HG02885 (cell line): ENCODE measurements around the gene PDIA5.
A peak's percentile ranks its signal among the peaks of the same experiment; 100 is the strongest.

Experiments
- ATAC-seq: cut with Tn5 transposase; IDR thresholded peaks from one replicate; pipeline ENCODE4 v1.9.1; 2021; ENCODE audit warnings: mild to moderate bottlenecking; ENCODE audit not compliant: unreplicated experiment, poor library complexity

The PDIA5 gene

DNA sequence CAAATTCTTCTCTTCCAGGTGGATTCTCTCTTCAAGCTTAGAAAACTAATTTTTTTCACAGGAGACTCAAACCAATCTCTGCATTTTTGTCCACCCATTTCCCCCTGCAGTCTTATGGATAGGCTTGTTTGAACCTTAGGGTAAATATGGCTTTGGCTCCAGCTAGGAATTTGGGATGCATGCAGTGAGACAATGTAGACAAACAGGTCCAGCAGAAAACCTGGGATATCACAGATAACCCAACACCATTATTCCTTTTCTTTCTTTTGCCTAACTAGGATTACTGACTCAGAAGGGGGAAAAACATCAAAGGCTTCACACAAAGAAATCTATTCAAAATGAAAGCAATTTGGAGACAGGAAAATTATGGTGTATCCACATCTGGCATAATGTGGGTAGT lies 28.1 kb upstream of the PDIA5 start:
- no peak for ATAC-seq

DNA sequence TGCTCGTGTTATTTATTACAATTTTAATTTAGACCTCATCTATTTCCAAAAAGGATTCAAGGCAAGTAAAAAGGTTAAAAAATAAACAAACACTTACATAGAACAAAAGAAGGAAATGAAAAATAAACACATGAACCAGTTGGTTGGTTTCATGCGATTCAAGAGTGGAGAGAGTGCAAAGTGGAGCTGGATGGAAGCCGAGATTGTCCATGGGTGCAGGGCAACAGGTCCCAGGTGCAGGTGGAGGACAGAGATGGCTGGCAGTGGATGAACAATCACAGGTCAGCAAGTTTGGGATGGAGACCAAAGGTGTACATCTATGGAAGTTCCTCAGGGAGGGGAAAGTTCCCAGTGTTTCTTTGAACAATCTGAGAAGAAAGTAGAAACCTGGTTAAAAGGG lies 27.6 kb upstream of the PDIA5 start:
- ATAC-seq = no peak

DNA sequence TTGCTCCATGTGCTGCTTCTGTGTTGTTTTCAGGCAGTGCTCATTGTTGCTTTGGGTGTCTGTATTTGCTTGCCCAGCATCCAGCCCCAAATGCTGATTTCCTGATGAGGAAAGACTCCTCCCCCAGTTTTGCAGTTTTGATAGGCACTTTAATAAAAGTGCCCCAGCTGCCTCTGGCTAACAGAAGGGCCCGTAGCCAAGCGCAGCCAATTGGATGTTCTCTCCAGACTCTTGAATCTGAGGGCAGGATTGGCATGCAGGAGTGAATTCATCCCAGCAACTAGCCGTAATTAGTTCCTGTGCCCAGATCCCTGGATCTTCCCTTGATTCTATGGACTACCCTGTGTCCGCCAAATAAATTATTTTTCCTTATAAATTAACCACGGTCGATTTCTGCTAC lies 24.4 kb upstream of the PDIA5 start:
- no peak for ATAC-seq

DNA sequence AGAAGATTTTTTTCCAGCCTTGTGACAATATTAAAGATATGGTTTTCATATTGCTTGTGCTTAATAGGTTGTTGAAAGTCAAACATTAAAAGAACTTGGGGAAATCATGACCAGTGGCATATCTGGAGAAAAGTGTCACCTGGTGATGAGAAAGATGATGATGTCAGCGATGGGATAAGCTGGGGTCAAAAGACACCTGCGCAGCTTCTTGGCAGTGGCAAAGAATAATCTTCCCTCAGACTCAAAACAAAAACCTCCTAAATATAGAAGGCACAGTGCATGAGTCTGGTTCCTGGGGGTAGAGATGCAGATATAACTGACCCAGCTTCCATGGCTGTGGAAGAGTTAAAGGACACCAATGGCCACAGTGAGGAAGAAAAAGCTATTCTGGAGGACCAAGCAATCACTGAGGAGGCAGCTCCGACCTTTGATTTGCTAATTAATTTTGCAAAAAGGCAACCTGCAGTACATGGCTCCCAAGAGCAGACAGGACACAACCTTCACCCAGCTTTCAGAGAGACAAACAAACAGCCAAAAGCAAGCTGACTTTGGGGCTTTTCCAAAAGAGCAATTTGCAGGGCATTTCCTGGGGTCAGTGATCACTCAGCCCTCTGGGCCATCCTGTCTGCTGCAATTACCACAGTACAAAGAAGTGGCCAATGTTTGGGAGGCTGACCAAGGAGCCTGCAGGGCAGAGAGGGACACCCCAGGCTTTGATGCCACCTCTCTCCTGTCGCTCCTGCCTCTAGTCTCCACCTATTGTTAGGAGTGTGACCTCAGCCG lies 21.7 kb upstream of the PDIA5 start:
- no peak for ATAC-seq

DNA sequence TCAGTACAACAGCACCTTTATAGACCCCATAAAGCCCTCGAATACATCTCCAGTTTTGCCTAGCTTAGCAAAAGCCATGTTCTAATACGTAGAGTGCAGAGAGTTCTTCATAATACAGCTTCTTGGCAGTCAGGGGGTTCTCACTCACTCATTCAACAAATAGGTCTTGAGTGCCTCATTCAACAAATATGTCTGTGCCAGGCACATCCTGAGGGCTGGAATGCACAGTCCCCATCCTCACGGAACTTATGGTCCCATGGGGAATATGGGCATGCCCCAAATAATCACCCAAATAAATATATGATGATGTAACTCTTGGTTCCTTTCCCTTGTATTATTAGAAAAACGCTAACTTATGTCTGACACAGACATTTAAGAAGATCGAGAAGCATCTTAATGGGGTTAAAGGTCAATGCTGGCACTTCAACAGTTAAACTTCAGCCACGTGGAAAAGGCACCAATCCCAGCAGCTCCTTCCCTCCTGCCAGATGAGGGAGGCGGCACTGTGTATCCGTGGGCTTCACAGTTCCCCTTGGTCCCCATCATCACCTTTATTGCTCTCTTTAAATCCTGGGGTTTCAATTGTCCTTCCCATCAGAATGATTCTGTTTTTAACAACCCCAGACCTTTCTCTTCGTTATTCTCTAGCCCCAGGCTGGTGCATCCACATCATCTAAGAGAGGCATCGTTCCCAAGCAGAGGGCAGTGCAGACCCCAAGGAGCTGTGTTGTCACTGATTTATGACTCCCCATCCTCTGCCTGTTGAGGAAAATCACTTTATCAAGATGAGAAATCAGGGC lies 20.4 kb upstream of the PDIA5 start:
- ATAC-seq = no peak

DNA sequence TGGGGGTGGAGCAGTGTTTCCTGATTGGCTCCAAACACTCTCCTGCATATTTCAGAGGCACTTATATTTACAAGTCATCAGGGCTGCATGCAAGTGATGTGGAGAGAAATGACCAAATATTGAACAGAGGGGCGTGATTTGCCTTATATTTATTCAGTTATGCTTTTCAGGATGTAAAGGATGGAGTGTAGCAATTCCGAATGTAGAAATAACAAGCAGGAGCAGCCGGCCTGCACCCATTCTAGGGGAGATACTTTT lies 19.8 kb upstream of the PDIA5 start:
- no peak for ATAC-seq

DNA sequence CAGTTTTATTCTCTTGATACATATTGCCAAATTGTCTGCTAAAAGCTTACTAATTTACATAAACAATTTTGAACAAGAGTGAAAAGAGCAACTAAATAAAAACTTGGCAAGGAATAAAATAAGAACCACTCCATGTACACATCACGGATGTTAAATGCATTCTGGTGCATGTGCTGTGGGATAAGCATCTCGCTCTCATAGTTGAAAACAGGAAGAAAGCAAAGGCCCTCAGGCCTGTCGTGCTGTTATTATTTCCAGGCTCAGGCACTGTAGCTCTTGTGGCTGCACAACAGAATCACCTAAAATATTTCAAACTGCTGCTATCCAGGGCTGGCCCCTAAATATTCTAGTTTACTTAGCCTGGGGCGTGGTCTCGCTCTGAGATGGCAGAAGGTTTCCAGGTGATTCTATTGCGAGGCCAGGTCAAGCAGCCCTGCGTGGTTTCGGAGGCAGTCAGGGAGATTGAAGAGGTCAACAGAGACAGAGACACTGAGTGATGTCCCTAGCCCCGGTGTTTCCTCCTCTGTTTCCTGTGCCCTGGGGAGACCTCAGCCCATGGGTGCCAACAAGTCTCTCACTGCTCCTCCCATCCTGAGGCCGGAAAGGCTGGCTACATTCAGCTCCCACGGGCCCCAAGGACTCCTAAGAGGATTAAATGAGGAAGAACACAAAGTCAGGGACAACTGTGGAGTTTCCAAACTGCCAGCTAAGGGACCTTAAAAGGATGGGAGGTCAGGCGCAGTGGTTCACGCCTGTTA lies 18.2 kb upstream of the PDIA5 start:
- ATAC-seq = no peak

DNA sequence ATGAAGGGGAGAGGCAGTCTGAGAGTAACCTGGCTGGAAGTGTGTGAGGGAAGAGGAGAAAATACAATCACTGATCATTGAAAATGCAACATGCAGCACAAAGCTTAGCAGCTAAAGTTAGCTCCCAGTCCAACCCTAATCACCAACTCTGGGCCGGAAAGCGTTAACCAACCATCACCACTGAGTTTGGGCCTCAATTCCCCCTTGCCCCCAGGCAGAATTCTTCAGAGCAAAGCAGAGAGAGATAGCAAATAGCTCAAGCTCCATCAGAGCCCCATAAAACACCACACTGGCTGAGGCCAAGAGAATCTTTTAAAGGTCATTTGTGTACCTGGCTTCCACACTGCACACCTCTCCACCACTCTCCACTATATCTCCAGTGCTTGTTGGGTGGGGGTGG lies 16.2 kb upstream of the PDIA5 start:
- no peak for ATAC-seq

DNA sequence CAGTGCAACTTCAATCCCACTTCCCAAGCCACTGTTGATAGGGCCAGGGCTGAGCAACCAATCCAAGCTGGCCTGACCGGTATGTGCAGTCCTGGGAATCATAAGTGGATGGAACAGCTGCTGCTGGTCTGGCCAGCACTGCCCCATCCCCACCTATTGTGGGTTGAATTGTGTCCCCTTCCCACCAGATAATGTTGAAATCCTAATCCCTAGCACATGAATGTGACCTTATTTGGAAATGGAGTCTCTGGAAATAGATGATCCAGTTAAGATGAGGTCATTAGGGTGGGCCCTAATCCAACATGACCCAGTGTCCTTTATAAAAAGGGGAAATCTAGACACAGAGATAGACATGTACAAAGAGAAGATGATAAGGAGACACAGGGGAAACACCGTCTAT lies 13.7 kb upstream of the PDIA5 start:
- ATAC-seq = no peak

DNA sequence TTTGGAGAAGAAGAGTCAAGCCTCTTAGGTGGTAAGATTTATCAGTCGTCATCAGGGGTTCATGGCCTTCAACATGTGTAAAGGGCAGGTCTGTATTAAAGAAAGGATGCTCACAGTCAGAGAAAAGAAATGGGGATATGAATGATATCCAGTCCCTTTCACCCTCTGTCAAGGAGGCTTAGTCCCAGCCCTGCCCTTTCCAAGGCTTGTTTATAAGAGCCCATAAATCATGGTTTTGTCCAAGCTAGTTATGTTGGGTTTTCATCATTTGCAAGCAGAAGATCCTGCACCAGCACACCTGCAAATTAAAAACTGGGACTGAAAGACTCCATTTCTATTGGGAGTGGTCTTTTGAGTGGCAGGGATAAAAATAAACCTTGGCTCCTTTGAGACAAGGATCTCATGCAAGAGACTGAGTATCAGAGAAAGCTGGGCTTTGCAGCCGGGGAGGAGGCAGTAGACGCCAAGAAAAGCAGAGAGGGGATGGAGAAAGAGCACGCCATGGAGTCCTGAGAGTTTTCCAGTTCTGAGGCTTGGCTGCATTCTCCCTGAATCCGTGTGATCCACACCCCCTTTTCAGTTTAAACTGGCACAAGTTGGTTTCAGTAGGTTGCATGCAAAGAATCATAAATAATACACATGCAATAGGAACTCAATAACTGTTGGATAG lies 12.6 kb upstream of the PDIA5 start:
- no peak for ATAC-seq

DNA sequence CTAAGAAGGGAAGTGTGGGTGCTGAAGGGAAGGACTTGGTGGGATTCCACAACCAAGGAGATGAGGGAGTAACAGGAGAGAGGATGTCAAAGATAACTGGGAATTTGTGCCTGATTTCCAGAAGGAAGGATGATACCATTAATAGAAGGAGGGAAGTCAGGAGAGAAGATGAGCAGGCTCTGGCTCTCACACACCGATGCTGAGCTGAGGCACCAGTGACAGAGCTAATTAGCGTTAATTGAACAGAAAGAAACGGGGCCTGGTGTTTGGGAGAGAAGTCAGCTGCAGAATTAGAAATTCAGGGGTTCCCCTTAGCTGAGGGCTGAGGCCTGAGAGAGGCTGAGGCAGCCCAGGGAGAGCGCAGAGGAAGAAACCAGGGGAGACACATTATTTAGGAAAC lies 11.9 kb upstream of the PDIA5 start:
- no peak for ATAC-seq

DNA sequence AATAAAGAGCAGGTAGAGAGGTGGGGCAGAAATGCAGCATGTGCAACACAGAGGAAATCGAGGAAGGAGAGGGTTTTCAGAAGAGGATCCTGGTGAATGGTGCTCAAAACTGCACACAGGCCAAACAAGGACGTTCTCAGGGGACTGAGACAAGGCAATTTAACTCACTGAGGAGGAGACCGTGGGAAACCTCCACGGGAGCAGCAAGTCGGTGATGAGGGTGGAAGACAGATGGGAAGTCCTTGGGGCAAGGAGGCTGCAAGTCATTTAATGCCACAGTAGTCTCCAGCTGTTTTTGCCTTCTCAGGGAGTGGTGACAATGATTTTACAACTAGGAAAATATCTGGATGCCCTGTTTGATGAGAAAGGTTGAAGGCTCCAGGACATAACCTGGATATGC lies 11.5 kb upstream of the PDIA5 start:
- no peak for ATAC-seq

DNA sequence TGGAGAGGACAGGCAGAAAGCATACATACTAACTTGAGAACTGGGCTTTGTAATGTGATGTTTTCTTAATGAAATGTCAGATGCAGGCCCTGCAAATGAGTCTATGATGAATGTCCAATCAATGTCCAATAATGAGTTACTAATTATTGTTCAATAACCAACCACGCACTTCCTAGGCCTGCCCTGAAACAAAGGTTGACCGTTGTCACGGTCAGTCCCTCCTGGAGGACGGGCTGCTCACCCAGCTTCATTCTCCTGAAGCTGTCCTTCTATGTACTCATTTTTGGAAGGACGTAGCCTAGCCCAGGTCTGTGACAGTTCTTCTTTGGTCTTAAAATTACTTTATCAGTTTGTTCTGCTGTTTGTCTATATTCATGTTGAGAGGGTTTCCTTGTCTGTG lies 8.3 kb upstream of the PDIA5 start:
- no peak for ATAC-seq

DNA sequence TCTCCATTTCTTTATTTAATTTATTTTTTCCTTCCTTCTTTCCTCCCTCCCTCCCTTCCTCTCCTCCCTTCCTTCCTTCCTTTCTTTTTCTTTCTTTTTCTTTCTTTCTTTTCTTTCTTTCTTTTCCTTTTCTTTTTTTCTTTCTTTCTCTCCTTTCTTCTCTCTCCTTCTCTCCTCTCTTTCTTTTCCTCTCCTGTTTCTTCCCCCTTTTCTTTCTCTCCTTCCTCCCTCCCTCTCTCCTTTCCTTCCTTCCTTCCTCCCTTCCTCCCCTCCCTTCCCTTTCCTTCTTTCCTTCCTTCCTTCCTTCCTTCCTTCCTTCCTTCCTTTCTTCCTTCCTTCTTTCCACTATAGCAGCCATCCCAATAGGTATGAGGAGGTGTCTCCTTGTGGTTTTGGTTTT lies 6.8 kb upstream of the PDIA5 start:
- ATAC-seq = no peak

DNA sequence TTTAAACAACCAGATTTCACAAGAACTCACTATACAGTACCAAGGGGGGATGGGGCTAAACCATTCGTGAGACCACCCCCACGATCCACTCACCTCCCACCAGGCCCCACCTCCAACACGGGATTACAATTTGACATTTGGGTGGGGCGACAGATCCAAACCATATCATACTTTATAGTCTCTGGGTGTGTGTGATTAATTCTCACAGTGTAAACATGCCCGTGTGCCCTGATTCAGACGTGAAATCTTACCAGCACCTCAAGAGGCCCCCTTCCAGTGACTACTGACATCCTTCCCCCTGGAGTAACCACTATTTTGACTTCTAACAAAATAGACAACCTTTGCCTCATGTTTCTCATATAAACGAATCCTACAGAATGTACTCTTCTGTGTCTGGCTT lies 5.0 kb upstream of the PDIA5 start:
- no peak for ATAC-seq

DNA sequence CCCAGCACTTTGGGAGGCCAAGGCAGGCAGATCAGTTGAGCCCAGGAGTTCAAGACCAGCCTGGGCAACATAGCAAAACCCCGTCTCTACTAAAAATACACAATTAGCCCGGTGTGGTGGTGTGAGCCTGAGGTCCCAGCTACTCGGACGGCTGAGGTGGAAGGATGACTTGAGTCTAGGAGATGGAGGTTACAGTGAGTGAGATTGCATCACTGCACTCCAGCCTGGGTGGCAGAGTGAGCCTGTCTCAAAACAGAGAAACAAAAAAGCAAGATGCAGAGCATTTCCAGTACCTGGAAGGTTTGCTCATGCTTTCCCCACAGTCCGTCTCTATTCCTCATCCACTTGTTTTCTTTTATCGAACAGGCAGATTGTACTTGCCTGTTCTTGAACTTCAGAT lies 3.8 kb upstream of the PDIA5 start:
- no peak for ATAC-seq

DNA sequence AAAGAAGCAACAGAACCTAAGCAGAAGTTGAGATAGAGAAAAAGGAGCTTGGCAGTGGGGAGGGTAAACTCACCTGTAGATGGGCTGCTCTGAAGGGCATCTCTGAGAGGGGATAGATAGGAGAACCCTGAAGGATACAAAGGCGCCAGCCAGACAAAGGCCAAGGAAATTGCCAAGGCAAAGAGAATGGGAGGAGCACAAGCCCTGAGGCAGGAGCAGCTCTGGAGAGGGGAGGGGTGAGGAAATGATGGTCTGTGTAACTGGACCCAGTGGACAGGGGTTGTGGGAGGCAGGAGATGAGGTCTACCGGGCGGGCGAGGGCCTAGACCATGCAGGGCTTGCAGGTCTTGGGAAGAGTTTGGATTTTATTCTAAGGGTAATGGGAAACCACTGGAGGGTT lies 2.3 kb upstream of the PDIA5 start:
- no peak for ATAC-seq

DNA sequence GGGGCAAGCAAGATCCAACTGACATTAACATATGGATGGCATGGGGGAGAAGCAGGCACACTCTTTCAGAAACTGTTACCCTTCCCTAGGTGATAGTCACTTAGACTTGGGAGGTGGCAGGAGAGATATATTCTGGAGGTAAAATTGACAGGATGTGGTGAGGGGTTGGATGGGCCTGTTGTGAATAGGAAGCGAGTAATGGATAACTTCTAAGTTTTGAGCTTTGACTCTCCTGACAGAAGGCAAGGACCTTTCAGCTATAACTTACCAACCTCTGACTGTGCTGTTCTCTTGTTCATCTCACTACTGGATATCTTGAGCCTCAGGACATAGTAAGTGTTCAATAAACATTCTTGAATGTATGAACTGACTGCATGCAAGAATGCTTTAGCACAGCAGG lies 1.9 kb upstream of the PDIA5 start:
- ATAC-seq = no peak

DNA sequence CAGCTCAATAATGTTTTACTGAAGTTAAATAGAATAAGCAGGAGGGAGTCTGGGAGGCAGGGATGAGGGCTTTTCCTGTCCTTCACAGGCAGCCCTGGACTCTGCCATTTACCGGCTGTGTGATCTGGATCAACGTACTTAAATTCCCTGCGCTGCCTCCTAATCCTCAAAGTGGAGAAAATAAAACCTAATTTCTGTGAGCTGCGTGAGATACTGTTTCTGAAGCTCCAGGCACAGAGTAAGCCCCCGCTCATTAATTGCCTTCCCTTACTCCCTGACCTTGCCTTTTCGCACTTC lies 278 bp upstream of the PDIA5 start:
- no peak for ATAC-seq

DNA sequence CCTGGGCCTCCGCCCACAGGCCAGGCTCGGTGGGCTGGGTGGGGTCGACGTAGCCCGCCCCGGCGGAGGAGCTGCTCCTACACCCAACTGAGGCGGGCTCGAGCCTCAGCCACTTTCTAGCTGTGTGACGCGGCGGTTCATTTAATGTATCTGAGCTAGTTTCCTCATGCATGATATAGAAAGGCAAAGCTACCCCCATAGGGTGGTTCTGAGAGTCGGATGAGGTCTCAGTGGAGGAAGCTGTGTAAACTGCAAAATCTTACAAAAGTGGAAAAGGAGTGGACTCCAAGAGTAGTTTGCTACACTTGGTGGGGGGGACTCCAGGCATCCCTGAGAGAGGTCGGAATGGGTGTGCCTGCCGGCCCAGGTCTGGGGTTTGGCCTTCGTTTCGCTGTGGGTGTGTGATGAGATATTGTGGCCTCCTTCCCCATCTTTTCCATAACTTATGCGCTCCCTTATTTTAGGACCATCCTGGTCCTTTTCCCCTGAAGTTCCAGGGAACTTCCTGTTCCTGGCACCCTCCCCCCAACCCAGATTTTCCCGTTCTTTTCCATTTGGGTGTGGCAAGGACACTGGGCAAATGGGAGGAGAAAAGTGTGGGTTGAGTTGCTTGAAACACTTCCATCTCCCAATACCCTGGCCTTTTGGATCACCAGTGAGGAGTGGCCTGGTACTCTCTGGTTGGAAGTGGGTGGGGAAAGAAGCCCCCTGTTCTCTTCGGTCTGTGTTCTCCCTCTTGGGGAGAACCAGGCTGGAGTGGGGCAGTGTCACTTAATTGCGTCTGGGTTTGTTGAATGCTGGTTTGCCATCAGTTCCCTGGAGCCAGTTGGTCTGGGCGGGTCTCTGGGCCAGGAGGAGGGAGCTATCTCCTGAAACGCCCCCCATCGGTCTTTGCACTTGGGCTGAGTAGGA lies 1.1 kb downstream of the PDIA5 start:
- peak; percentile 41 for ATAC-seq
